Mesendoderm (in vitro differentiated cells): ENCODE results near the gene PIF1.
A peak's percentile ranks its signal among the peaks of the same experiment; 100 is the strongest.

Experiments used
- DNase-seq: peaks from one replicate; pipeline ENCODE4 v3.0.0; 2013
- H2AK5ac ChIP-seq: 2 replicates; pipeline ENCODE4 v1.6.1; 2013; ENCODE audit warnings: low read length, inconsistent platforms
- H2BK120ac ChIP-seq: 2 replicates; pipeline ENCODE4 v1.6.1; 2013; ENCODE audit warnings: low read depth, mild to moderate bottlenecking, low read length, moderate library complexity, mixed read lengths
- H2BK15ac ChIP-seq: replicated peaks from 2 replicates; pipeline ENCODE4 v1.6.1; 2013; ENCODE audit warnings: low read depth, mild to moderate bottlenecking, moderate library complexity
- H2BK5ac ChIP-seq: 2 replicates; pipeline ENCODE4 v1.6.1; 2013; ENCODE audit warnings: low read length, inconsistent platforms
- H3K18ac ChIP-seq: 2 replicates; pipeline ENCODE4 v1.6.1; 2013; ENCODE audit warnings: mild to moderate bottlenecking, low read length, mixed read lengths
- H3K23ac ChIP-seq: one replicate; pipeline ENCODE4 v1.6.1; 2013; ENCODE audit warnings: low read length
- H3K27ac ChIP-seq: 2 replicates; pipeline ENCODE4 v1.5.1; 2013; ENCODE audit warnings: low read depth, mild to moderate bottlenecking, inconsistent platforms, low read length, moderate library complexity
- H3K27me3 ChIP-seq: 2 replicates; pipeline ENCODE4 v1.6.1; 2013; ENCODE audit warnings: low read length, control low read depth, mild to moderate bottlenecking, inconsistent platforms; ENCODE audit not compliant: insufficient read depth, poor library complexity
- H3K36me3 ChIP-seq: 2 replicates; pipeline ENCODE4 v1.6.1; 2013; ENCODE audit warnings: low read length, inconsistent platforms; ENCODE audit not compliant: control insufficient read depth, insufficient read depth
- H3K4ac ChIP-seq: one replicate; pipeline ENCODE4 v1.6.1; 2013; ENCODE audit warnings: low read depth, mild to moderate bottlenecking, low read length, moderate library complexity
- H3K4me1 ChIP-seq: 2 replicates; pipeline ENCODE4 v1.6.1; 2013; ENCODE audit warnings: low read depth, low read length, inconsistent platforms; ENCODE audit not compliant: control insufficient read depth
- H3K4me2 ChIP-seq: 2 replicates; pipeline ENCODE4 v1.6.1; 2013; ENCODE audit warnings: low read length
- H3K4me3 ChIP-seq: 2 replicates; pipeline ENCODE4 v1.5.1; 2013; ENCODE audit warnings: mild to moderate bottlenecking, low read length
- H3K56ac ChIP-seq: one replicate; pipeline ENCODE4 v1.6.1; 2013; ENCODE audit warnings: low read length
- H3K79me1 ChIP-seq: 2 replicates; pipeline ENCODE4 v1.6.1; 2013; ENCODE audit warnings: low read length, inconsistent platforms
- H3K79me2 ChIP-seq: 2 replicates; pipeline ENCODE4 v1.6.1; 2013; ENCODE audit warnings: mild to moderate bottlenecking, low read length; ENCODE audit not compliant: control insufficient read depth, insufficient read depth
- H3K9ac ChIP-seq: 2 replicates; pipeline ENCODE4 v1.6.1; 2013; ENCODE audit warnings: low read length, inconsistent platforms
- H4K5ac ChIP-seq: one replicate; pipeline ENCODE4 v1.6.1; 2013; ENCODE audit warnings: low read length
- H4K8ac ChIP-seq: one replicate; pipeline ENCODE4 v1.6.1; 2013; ENCODE audit warnings: low read depth, mild to moderate bottlenecking, control low read depth, low read length, moderate library complexity
- WGBS: extraction: QIAGEN DNeasy Blood & Tissue Kit; methylation state at CpG from one replicate; pipeline ENCODE4 v1.1.7; 2013; ENCODE audit warnings: low lambda C conversion rate, missing lambda C conversion rate; ENCODE audit not compliant: insufficient coverage; ENCODE audit errors: extremely low coverage; 5-methylcytosine and 5-hydroxymethylcytosine counted together

The PIF1 gene

DNA sequence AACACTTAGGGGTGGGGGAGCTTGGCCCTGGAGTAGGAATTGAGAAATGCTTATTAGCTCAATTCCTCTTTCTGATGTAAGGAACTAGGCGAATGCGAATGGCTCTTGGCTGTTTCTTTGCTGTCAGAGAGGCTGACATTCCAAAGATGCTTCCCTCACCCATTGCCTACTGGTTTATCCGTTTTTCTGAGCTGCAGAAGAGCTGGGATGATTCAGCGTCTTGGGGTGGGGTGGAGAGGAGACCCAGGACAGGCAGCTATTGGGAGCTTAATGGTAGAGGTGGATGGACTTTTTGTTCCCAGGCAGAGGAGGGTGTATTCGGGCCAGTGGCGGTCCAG lies 26.0 kb upstream of the PIF1 start:
- Histone ChIP-seq H3K18ac (no peak overlapping the region), H2BK5ac (no peak overlapping the region), H3K4me1 (peaks cover 8% of the 10 kb centered on the region), H2BK15ac (no peak overlapping the region), H3K27ac (peak overlapping the region; percentile 66), H3K79me2 (peaks cover 36% of the 10 kb centered on the region), H3K23ac (no peak overlapping the region), H3K4ac (no peak overlapping the region), H3K56ac (peak overlapping the region; percentile 56), H2BK120ac (no peak overlapping the region), H3K79me1 (peaks cover 30% of the 10 kb centered on the region), H3K4me3 (no peak overlapping the region), H4K8ac (no peak overlapping the region), H3K27me3 (no peaks in the 10 kb centered on the region), H2AK5ac (no peak overlapping the region), H3K36me3 (peaks cover 3% of the 10 kb centered on the region), H3K4me2 (no peak overlapping the region), H3K9ac (no peak overlapping the region), H4K5ac (no peak overlapping the region)
- DNase-seq: peak; percentile 93
- no CpG with 5 or more reads among the region's 6 CpGs for WGBS

DNA sequence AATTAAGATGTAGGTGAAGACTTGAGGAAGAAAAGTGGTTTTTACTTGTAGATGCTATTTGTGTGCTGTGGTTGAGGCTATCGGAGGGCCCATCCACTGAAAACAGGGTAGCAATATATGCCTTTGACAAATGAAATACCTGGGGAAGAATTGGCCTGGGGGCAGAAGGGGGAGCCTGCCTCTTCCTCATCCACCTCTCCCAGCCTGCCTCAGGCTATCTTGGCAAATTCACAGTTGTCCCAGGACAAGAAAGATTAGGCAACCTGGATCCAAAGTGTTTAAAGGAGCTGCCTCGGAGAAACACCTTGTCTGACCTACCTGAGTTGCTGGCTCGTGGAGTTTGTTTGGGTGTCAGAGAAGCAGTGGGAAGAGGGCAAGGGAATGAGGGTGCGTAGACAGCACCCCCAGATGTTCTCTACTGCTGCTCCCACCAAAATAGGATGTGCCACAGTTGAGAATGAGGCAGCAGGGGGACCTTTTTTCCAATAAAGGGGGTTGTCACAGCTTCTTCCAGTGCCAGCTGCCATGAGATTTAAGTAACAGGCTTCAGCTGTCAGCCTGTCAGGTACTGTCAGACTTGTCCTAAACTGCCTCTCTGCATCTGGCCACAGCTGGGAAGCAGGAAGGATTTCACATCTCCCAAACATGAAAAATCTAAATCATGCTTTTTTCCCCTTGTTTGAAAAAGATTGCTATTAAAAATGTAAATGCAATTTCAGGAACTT lies 25.5 kb upstream of the PIF1 start:
- peak overlapping the region; percentile 22 for H3K27ac ChIP-seq

DNA sequence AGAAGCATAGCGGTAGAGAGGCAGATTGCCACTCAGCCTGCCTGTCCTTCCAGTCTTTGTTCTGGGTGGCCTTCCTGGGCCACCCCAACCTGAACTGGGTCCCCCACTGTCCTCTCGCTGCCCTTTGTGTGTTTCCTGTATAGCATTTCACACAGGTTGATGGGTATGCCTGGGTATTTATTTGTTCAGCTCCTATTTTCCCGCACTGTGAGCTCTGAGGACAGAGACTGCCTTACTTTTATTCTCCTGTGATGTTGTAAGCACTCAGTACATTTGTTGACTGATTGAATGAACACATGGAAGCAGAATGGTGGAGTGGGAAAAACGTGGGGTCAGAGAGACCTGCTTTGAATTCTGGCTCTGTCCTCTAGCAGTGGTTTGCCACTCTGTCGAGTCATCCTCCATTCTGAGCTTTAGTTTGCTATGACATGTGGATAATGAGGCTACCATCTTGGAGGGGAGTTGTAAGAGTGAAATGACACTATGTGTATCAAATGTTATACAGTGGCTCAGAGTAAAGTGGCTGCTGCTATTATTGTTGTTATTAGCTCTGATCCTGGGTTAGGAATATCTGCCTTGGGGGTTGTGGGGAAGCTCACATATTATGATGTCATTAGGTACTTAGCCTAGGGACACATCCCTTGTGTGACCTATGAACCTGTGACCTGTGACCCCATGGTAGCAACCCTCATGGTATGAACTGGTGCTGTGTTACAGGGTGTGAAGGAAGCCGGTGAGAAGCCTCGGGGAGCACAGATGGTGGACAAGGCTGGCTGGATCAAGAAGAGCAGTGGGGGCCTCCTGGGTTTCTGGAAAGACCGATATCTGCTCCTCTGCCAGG lies 22.6 kb upstream of the PIF1 start:
- Histone ChIP-seq H3K18ac (no peak overlapping the region), H4K5ac (no peak overlapping the region), H4K8ac (no peak overlapping the region), H2BK5ac (no peak overlapping the region), H3K27ac (no peak overlapping the region), H3K4me3 (no peak overlapping the region), H3K56ac (no peak overlapping the region), H3K79me1 (peaks cover 39% of the 10 kb centered on the region), H3K9ac (no peak overlapping the region), H3K4ac (no peak overlapping the region), H3K27me3 (no peaks in the 10 kb centered on the region), H2BK15ac (no peak overlapping the region), H2BK120ac (no peak overlapping the region), H3K79me2 (peaks cover 57% of the 10 kb centered on the region), H2AK5ac (no peak overlapping the region), H3K4me1 (peaks cover 22% of the 10 kb centered on the region), H3K36me3 (peaks cover 1% of the 10 kb centered on the region), H3K23ac (no peak overlapping the region), H3K4me2 (no peak overlapping the region)
- WGBS: no CpG with 5 or more reads among the region's 8 CpGs
- no peak for DNase-seq

More for the DNA sequence above, 25.5 kb upstream of the PIF1 start:
- Histone ChIP-seq H3K4me1 (peaks cover 10% of the 10 kb centered on the region), H2BK15ac (no peak overlapping the region), H4K5ac (no peak overlapping the region), H3K4ac (no peak overlapping the region), H3K4me3 (no peak overlapping the region), H2AK5ac (no peak overlapping the region), H4K8ac (no peak overlapping the region), H3K23ac (no peak overlapping the region), H2BK120ac (no peak overlapping the region), H3K36me3 (peaks cover 3% of the 10 kb centered on the region), H3K27me3 (no peaks in the 10 kb centered on the region), H3K18ac (no peak overlapping the region), H2BK5ac (no peak overlapping the region), H3K9ac (no peak overlapping the region), H3K4me2 (no peak overlapping the region), H3K56ac (no peak overlapping the region), H3K79me1 (peaks cover 32% of the 10 kb centered on the region), H3K79me2 (peaks cover 37% of the 10 kb centered on the region)
- WGBS: no CpG with 5 or more reads among the region's 4 CpGs
- peak; percentile 44 for DNase-seq

DNA sequence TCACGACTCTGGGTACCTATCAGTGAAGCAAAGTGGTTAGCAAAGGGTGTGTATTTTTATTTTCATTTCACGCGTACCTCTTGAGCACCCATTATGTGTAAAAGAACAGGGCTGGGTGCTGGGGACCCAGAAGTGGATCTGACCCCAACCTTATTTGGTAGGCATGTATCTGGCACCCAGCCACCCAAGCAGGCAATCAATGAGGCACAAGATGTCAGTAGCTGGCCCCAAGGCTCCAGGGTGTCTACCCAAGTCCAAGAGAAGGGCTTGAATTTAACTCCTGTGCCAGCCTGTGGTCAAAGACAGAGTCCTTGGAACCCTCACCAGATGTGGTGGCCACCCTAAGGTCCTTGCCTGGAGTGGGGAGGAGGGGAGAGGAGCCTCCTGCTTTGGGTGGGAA lies 22.0 kb upstream of the PIF1 start:
- H3K4me1 ChIP-seq: peaks cover 29% of the 10 kb centered on the region
- peaks cover 1% of the 10 kb centered on the region for H3K36me3 ChIP-seq
- H3K27ac ChIP-seq: no peak overlapping the region

DNA sequence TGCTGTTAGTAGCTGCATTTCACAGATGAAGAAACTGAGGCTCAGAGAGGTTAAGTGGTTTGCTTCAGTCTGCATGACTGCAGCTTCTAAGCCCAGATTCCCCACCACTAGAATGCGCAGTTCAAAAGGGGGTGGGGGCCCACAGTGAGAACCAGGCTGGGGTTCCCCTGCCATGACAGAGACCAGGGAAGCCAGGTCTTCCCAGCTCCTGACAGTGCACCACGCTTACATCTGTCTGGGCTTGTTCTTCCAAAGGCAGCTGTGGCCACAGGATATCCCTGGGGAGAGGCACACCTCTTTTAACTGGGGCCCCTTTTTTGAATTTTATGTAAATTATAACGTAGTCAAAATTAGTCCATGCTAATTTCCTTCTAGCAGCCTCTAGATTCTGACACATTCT lies 21.6 kb upstream of the PIF1 start:
- Histone ChIP-seq H3K23ac (no peak overlapping the region), H3K27ac (peak overlapping the region; percentile 3), H3K18ac (no peak overlapping the region), H3K79me2 (peaks cover 63% of the 10 kb centered on the region), H3K4me1 (peaks cover 29% of the 10 kb centered on the region), H2AK5ac (no peak overlapping the region), H3K36me3 (peaks cover 1% of the 10 kb centered on the region), H3K4ac (no peak overlapping the region), H3K56ac (no peak overlapping the region), H4K8ac (no peak overlapping the region), H3K27me3 (no peaks in the 10 kb centered on the region), H4K5ac (no peak overlapping the region), H3K79me1 (peaks cover 43% of the 10 kb centered on the region), H2BK120ac (no peak overlapping the region), H2BK15ac (no peak overlapping the region), H2BK5ac (no peak overlapping the region), H3K9ac (no peak overlapping the region), H3K4me2 (no peak overlapping the region), H3K4me3 (no peak overlapping the region)
- DNase-seq: no peak
- WGBS: no CpG with 5 or more reads among the region's 3 CpGs

More for the DNA sequence above, 22.0 kb upstream of the PIF1 start:
- DNase-seq: no peak
- no peaks in the 10 kb centered on the region for H3K27me3 ChIP-seq
- H3K4me3 ChIP-seq: no peak overlapping the region
- H2BK15ac ChIP-seq: no peak overlapping the region
- no peak overlapping the region for H3K4ac ChIP-seq
- no peak overlapping the region for H3K4me2 ChIP-seq
- H3K18ac ChIP-seq: no peak overlapping the region
- no peak overlapping the region for H2AK5ac ChIP-seq
- H3K23ac ChIP-seq: no peak overlapping the region
- peaks cover 63% of the 10 kb centered on the region for H3K79me2 ChIP-seq
- H2BK5ac ChIP-seq: no peak overlapping the region
- H3K9ac ChIP-seq: no peak overlapping the region
- no peak overlapping the region for H3K56ac ChIP-seq
- WGBS: no CpG with 5 or more reads among the region's 3 CpGs
- H4K5ac ChIP-seq: no peak overlapping the region
- H4K8ac ChIP-seq: no peak overlapping the region
- H2BK120ac ChIP-seq: no peak overlapping the region
- H3K79me1 ChIP-seq: peaks cover 44% of the 10 kb centered on the region
